OCI-M2 (cell line): ENCODE measurements around the gene C11orf91.
"Not testable (repeated sequence)": the region's sequence is repeated elsewhere in the genome, so short reads cannot be mapped to it uniquely, and the experiment has no call there.

Source experiments
- DNase-seq: peaks from one replicate; lab custom pipeline; 2025; ENCODE audit not compliant: unreplicated experiment; lab: John Stamatoyannopoulos, UW

C11orf91 gene

DNA sequence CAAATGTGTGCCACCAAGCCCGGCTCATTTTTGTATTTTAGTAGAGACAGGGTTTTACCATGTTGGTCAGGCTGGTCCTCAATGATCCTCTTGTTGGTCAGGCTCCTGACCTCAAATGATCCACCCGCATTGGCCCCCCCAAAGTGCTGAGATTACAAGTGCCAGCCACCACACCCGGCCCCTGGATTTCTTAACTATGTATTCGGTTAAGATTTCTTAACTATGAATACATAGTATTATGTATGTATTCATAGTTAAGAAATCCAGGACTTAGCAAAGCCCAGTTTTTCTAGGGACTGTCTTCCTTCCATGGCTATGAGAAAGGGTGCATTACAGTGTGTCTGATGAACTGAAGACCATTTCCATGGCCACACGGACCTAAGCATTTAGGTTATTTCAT, 1.7 kb downstream of the C11orf91 start:
- no peak for DNase-seq

DNA sequence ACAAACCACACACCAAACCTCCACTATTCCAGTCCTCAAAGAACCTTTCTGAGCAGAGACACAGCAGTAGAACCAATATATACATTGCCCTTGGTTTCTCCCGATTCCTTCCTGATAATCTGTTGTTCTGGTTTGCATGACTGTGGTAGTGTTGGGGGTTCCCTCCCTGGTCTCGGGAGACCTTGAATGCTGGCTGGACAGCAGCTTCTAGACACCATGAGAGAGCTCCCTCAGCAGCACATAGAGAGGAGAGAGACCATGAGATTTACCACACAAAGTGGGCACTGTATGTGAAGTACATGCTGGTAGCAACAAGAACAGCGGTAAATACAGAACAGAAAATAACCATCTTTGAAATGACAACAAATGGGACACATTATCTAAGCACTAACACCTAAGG, 2.6 kb downstream of the C11orf91 start:
- no peak for DNase-seq

GRCh38 chr11:33696931-33697638, 3.5 kb downstream of the C11orf91 start:
- no peak for DNase-seq

DNA sequence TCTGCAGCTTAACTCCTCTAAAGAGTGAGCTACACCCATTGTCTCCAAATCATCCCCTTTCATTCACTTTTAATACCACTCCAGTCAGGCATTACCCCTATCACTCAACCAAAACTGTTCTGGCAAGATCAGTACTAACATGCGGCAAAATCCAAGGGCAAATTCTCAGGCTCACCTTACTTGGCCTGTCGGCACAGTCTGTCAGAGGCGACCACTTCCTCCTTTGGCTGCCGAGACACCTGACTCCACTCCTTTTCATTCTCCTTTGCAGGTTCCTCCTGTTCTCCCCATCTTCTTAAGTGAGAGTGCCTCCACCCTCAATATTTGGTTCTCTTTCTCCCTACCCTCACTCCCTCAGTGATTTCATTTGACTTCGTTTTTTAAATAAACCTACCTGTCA, 4.2 kb downstream of the C11orf91 start:
- no peak for DNase-seq

DNA sequence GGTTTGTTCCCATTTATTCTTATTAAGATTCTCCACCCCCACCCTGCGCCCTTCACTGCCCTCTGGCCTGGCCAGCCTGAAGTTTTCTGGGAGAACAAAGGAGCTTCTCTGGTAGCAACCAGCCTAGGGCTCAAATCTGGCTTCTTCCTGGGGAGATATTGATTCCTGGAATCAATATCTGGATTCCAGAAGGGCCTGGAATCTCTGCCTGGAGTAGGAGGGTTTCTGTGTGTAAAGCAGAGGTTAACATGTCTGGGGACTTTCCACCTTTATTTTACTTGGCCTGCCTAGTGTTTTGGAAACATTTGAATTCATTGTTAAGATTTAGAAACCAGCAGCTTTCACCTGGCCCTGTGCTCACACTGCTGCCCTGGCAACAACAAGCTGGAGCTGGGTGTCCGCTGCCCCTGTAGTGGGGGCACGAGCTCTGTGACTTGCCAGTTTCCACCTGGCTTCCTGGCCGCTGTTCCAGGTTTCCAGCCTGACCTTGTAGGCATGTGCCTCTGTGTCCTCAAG, 5.5 kb downstream of the C11orf91 start:
- DNase-seq = no peak

- no peak for DNase-seq
Measured at GRCh38 chr11:33694346-33695050, 6.1 kb downstream of the C11orf91 start.

DNA sequence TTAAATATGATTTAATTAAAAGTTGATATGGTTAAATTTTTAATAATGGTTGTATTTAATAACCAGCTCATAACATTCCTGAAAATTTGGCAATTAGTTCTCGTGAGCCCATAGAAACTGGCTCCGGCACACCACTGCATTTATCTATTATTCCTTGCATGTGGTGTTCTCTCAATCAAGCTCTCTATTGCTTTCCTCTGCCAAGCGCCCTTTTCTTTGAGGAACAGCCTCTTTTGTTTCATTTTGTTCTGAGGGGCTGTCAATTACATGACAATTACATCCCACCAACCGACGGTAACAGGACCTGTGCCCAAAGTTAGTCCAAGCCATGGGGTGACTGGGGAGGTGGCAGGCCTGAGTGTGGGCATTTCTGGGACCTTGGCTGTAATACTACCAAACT, 8.1 kb downstream of the C11orf91 start:
- no peak for DNase-seq

DNA sequence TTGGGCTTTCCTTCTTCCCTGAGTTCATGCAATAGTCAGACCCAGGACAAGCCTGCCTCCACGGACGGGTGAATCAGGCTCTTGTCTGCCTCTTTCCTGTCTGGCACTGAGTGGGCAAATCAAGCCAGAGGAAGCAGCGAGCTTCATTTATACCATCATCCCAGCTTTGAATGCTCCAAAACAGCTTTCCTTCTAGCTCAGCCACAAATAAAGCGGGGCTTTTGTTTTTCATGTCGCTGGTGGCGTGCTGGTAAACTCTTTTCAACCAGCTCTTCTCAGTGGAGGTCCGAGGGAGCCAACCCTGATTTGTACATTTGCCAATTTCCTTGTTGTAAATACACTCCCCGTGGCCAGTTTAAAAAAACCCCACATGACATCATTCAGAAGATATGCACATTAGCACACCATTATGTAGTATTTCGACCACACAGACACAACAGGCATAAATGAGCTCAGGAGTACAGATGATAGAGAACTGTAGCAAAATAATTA, 8.6 kb downstream of the C11orf91 start:
- DNase-seq = no peak

DNA sequence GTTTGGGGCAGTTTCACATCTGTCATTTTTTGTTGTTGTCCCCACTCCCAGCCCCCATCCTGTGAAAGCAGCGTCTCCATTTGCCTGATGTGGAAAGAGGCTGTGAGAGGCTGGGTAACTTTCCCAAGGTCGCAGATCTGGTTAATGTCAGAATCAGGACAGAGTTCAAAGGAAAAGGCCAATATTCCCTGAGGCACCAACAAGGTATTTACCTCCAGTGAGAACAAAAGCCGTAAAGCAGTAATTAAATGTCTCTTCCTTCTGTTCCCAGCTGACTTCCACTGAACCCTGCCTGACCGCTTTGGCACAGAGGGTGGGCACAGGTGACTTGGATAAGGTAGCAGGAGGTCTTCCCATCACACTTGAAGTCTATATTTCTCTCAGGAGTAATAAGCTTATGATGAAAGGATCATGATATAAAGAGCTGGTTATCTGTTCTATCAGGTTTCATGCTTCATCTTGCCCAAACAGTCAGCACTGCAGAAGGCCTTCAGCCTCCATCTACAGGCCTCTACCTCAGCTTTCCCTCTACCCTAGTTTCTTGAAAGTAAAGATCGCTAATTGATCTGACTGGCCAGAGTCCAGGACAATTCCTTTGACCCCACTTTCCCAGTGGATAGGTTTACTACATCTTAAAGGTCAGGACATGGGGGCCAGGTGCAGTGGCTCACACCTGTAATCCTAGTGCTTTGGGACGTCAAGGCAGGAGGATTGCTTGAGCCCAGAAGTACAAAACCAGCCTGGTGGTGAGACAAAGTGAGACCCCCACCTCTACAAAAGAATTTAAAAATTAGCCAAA, 9.4 kb downstream of the C11orf91 start:
- DNase-seq = no peak

DNA sequence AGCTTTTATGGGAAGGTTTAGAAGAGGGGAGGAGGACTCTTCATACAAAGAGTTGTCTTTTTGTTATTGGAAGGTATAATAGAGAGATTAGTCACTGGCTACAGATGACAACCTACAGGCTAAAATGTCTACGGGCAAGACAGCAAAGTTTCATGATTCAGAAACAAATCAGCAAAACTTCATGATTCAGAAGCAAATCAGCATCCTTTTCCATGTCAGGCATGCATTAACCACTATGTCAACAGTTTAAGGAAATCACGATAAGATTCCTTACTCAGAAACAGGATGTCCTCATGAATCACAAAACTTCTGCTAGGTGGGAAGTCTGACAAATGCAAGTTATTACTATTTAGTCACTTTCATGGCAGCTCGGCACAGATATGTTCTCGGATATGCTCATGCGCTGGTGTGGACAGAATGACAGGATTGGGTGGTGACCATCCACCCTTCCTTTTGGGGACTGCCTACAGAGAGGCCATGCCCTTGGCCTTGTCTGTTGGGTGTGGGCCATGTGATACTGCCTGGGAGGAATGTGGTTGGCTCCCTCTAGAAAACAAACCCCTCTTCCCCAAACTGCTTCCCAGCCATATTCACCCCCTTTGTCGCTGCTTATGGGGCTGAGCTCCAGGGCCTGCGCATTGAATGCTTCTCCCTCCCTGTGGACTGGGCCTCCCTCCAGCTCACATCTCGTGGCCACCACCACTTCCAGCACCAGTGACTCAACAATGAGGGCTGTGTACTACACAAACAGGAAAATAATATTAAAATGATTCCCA, 10.1 kb downstream of the C11orf91 start:
- no peak for DNase-seq

DNA sequence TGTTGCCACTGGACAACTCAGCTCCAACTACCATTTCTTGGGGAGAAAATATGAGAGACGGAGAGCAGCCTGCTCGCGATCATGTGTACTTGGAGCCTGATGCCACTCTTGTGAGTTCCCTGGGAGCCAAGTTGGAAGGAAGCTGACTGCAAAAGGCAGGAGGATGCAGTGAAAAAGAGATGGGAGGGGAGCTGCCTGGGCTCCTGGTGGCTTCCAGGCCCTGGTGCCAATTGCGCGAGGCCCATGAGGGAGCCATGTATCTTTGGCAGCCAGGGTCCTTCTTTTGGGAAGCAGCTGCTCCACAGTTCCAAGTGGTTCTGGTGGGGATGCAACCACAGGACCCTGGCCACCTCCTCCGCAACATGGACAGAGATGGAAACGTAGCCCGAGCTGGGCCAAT, 11.1 kb downstream of the C11orf91 start:
- DNase-seq = no peak

DNA sequence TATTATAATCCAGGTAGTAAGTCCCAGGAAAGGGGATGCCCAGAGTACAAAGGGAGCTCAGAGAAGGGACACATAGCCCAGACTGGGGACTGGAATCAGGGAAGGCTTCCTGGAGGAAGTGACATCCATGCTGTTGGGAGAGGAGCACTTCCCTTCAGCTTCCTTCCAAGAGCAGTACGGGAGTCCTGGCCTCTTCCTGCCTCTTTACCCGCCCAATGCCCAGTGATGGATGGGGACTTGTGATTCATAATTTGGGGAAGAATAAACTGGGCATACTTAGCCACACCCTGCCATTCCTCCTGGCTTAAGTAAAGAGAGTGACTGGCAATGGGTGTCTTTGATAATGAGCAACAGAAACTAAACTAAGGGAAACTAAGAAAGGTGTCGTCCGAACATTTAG, 11.5 kb downstream of the C11orf91 start:
- DNase-seq = no peak

DNA sequence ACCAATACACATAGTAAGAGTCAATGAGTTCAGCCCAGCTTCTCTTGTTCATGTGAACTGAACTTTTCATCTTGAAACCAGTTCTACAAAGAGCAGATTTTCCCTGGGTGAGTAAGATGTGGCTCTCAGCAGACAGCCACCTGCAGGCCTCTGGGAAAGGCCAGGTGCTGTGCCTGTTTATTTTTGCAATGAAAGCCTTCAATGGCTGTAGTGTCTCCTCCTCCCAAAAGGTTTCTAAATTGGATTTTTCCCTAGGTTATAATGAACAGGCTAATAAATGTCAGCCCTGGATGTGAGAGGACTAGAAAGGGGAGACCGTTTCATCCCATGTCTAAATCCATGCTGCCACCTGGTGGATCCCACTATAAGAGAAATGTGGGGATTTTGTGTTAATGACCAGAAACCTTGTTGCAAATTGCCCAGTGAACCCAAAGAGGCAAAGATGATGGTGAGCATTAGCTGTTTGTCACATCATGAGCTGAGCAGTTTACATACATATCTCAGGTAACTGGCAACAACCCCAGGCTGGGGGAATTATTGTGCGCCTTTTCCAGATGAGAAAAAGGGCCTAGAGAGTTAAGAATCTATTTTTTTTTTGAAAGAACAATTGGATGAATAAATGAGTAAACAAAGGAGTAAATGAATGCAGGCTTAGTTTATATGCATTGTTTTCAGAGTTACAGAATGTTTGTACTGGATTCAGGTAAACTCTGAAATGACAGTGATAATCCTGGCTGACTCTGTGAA, 12.7 kb downstream of the C11orf91 start:
- no peak for DNase-seq

- DNase-seq = no peak
Measured at GRCh38 chr11:33685082-33685481, 15.5 kb downstream of the C11orf91 start.

- no peak for DNase-seq
Measured at GRCh38 chr11:33684003-33684706, 16.5 kb downstream of the C11orf91 start.

DNA sequence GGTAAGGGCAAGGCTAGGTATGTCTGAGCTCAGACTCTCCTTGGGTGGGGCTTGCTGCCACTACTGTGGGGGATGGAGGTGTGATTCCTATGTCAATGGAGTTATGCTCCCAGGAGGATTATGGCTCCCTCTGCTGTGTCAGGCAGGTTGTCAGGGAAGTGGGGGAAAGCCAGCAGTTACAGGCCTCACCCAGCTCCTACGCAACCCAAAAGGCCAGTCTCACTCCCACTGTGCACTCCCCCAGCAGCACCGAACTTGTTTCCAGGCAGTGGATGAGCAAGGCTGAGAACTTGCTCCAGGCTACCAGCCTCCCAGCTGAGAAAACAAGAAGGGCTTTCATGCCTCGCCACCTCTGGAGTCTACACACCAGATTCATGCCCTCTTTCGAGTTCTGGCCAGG, 18.2 kb downstream of the C11orf91 start:
- no peak for DNase-seq

DNA sequence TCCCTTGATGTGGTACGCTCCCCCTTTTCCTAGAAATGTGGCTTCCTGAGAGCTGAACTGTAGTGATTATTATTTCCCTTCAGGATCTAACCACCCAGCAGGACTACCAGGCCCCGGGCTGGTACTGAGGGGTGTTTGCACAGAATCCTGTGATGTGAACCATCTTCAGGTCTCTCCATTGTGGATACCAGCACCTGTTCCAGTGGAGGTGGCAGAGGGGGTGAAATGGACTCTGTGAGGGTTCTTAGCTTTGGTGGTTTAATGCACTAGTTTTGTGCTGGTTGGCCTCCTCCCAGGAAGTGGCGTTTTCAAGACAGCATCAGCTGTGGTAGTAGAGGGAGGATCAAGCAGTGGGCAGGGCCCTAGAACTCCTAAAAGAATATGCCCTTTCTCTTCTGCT, 18.6 kb downstream of the C11orf91 start:
- DNase-seq = no peak

- not testable (repeated sequence) for DNase-seq
Measured at GRCh38 chr11:33678616-33679015, 22.0 kb downstream of the C11orf91 start.

- DNase-seq = no peak
Measured at GRCh38 chr11:33674035-33674814, 26.4 kb downstream of the C11orf91 start.
